ENCODE results near the gene EPHB1. TPM values are rescaled to one million over a fixed set of nuclear protein-coding genes. Genes with fewer than 3 reads are reported as not detected.

EPHB1 gene
- total RNA-seq, 1 experiment from 2014 or later: 0.11 TPM

GRCh38 chr3:134886991-134887390 is 91.9 kb downstream of the EPHB1 start:
- no peaks in the 10 kb centered on the region for H3K9me3 ChIP-seq (ENCODE audit: low read depth, low read length, poor library complexity, severe bottlenecking)
- CTCF ChIA-PET: no interaction called here
- peaks cover 23% of the 10 kb centered on the region for H3K27me3 ChIP-seq (replicated peaks; ENCODE audit: insufficient read depth, low read depth, low read length, poor library complexity)
- no peak overlapping the region for H3K4me3 ChIP-seq (ENCODE audit: low read depth, low read length, poor library complexity, severe bottlenecking)
- POLR2A ChIA-PET (ENCODE audit: low non-redundant PET): no interaction called here
- H3K36me3 ChIP-seq (ENCODE audit: insufficient read depth, low read length, poor library complexity, severe bottlenecking): no peaks in the 10 kb centered on the region
- no TSS peak for BruUV-seq (replicated peaks)
- TF ChIP-seq CTCF (conservative IDR thresholded peaks at IDR 0.05; ENCODE audit: low read depth, low read length) (no peak), EZH2 (IDR thresholded peaks at IDR 0.05; ENCODE audit: borderline replicate concordance, low read depth, low read length, poor library complexity, severe bottlenecking) (no peak)
- H3K27ac ChIP-seq (ENCODE audit: low read depth, low read length, poor library complexity, severe bottlenecking): no peak overlapping the region
- no peak for DNase-seq (ENCODE audit: low spot score)
- H3K4me1 ChIP-seq (ENCODE audit: insufficient read depth, low read length, poor library complexity, severe bottlenecking): no peaks in the 10 kb centered on the region
- intact Hi-C loops (cut with micrococcal nuclease; ENCODE audit: unreplicated experiment): no loop called here

GRCh38 chr3:134887536-134887935 is 92.5 kb downstream of the EPHB1 start:
- no peak for DNase-seq (ENCODE audit: low spot score)
- Histone ChIP-seq H3K27ac (ENCODE audit: low read depth, low read length, poor library complexity, severe bottlenecking) (no peak overlapping the region), H3K4me3 (ENCODE audit: low read depth, low read length, poor library complexity, severe bottlenecking) (no peak overlapping the region), H3K4me1 (ENCODE audit: insufficient read depth, low read length, poor library complexity, severe bottlenecking) (no peaks in the 10 kb centered on the region), H3K9me3 (ENCODE audit: low read depth, low read length, poor library complexity, severe bottlenecking) (no peaks in the 10 kb centered on the region), H3K36me3 (ENCODE audit: insufficient read depth, low read length, poor library complexity, severe bottlenecking) (no peaks in the 10 kb centered on the region), H3K27me3 (replicated peaks; ENCODE audit: insufficient read depth, low read depth, low read length, poor library complexity) (peaks cover 27% of the 10 kb centered on the region)
- ChIA-PET POLR2A (ENCODE audit: low non-redundant PET) (no interaction called here), CTCF (no interaction called here)
- BruUV-seq (replicated peaks): no TSS peak
- no peak for TF ChIP-seq CTCF (conservative IDR thresholded peaks at IDR 0.05; ENCODE audit: low read depth, low read length)
- TF ChIP-seq EZH2 (IDR thresholded peaks at IDR 0.05; ENCODE audit: borderline replicate concordance, low read depth, low read length, poor library complexity, severe bottlenecking): no peak
- intact Hi-C loops (cut with micrococcal nuclease; ENCODE audit: unreplicated experiment): no loop called here

GRCh38 chr3:134892326-134892725 is 97.3 kb downstream of the EPHB1 start:
- intact Hi-C loops (cut with micrococcal nuclease; ENCODE audit: unreplicated experiment): no loop called here
- POLR2A ChIA-PET (ENCODE audit: low non-redundant PET): no interaction called here
- TF ChIP-seq EZH2 (IDR thresholded peaks at IDR 0.05; ENCODE audit: borderline replicate concordance, low read depth, low read length, poor library complexity, severe bottlenecking): no peak
- no peak for TF ChIP-seq CTCF (conservative IDR thresholded peaks at IDR 0.05; ENCODE audit: low read depth, low read length)
- no peak overlapping the region for H3K27ac ChIP-seq (ENCODE audit: low read depth, low read length, poor library complexity, severe bottlenecking)
- CTCF ChIA-PET: no interaction called here
- H3K4me3 ChIP-seq (ENCODE audit: low read depth, low read length, poor library complexity, severe bottlenecking): no peak overlapping the region
- DNase-seq (ENCODE audit: low spot score): no peak
- peaks cover 49% of the 10 kb centered on the region for H3K27me3 ChIP-seq (replicated peaks; ENCODE audit: insufficient read depth, low read depth, low read length, poor library complexity)
- no TSS peak for BruUV-seq (replicated peaks)
- no peaks in the 10 kb centered on the region for H3K4me1 ChIP-seq (ENCODE audit: insufficient read depth, low read length, poor library complexity, severe bottlenecking)
- no peaks in the 10 kb centered on the region for H3K9me3 ChIP-seq (ENCODE audit: low read depth, low read length, poor library complexity, severe bottlenecking)
- H3K36me3 ChIP-seq (ENCODE audit: insufficient read depth, low read length, poor library complexity, severe bottlenecking): no peaks in the 10 kb centered on the region

All from A673 (cell line).